Heart left ventricle (tissue), 13 donors: ENCODE results near the gene MAP3K9.

Experiments used
- CTCF ChIP-seq, 12 donors: fragments of 200-600 bp; sonication (generic) in 4 of 12; IDR thresholded peaks; one replicate each; pipeline versions ENCODE4 v1.5.0 to v1.8.0; 2018 to 2022; ENCODE audit warnings: antibody characterized with exemption in 12 of 12, mild to moderate bottlenecking in 5 of 12
- POLR2A ChIP-seq, 2 donors: fragments of 450-650 bp; IDR thresholded peaks; one replicate each; pipeline ENCODE4 v1.6.1; 2017; ENCODE audit warnings: antibody characterized with exemption in 2 of 2, mild to moderate bottlenecking in 2 of 2, moderate library complexity in 2 of 2
- donor health status: ischemic (EF 13 %, LVEDD 7.1; RV severe dilation, severe dysfunction).
- donor health status: DM: no; HTN: yes; CAD: no.
- donor health status: DM: no; HTN: no; CAD: no.
- donor health status: ischemic (EF 25% LVEDD 6.9; RV normal size, moderate dysfunction).
- donor health status: ischemic (EF 25% LVEDD 5.7; RV mildly dilated, moderate dysfunction).
- donor health status: ischemic (EF 35%, LVEDD 5.7; RV mildly dilated, moderate dysfunction).
- donor health status: nonischemic (EF 11% LVEDD 7.7; RV severe dilation, severe dysfunction).
- donor health status: DM: yes; HTN: yes; CAD: no.
- donor health status: PGD.
- donor health status: ischemic (EF 29% LVEDD 5.4; RV normal size, mild dysfunction).
- donor health status: nonischemic (EF 23%, LVEDD 6.1; RV moderate dilation, normal function).

- no peak for TF ChIP-seq CTCF (IDR thresholded peaks at IDR 0.05)
- TF ChIP-seq POLR2A (IDR thresholded peaks at IDR 0.05): no peak
Measured at GRCh38 chr14:70782361-70782760, 27.0 kb downstream of the MAP3K9 start.
